Aorta (tissue), 5 donors: Measurements from ENCODE around the gene ZNF519. TPM values are rescaled to one million over a fixed set of nuclear protein-coding genes. Genes with fewer than 3 reads are reported as not detected.
A peak's percentile ranks its signal among the peaks of the same experiment; 100 is the strongest.
"Not testable (repeated sequence)": the region's sequence is repeated elsewhere in the genome, so short reads cannot be mapped to it uniquely, and the experiment has no call there.

ENCODE experiments used
- ATAC-seq: fragments of 200-7000 bp; cut with Tn5 transposase; one replicate; pipeline ENCODE4 v1.9.1; 2022; ENCODE audit warnings: moderate library complexity; ENCODE audit not compliant: low FRiP score
- DNase-seq, 2 donors: peaks; one replicate each; pipeline ENCODE4 v3.0.0-alpha.2; 2020
- H3K27ac ChIP-seq, 2 donors: one replicate each; pipeline ENCODE4 v1.5.1; 2013; ENCODE audit warnings: low read length in 2 of 2, mild to moderate bottlenecking in 2 of 2, moderate library complexity in 2 of 2, control low read depth in 1 of 2, inconsistent platforms in 1 of 2, low read depth in 1 of 2
- H3K27me3 ChIP-seq, 2 donors: one replicate each; pipeline ENCODE4 v1.6.1; 2013; ENCODE audit warnings: control low read depth in 1 of 2, low read length in 1 of 2, mild to moderate bottlenecking in 1 of 2, moderate library complexity in 1 of 2; ENCODE audit not compliant: insufficient read depth in 2 of 2, control insufficient read depth in 1 of 2
- H3K36me3 ChIP-seq, 2 donors: one replicate each; pipeline ENCODE4 v1.6.1; 2013; ENCODE audit warnings: control low read depth in 1 of 2, low read length in 1 of 2, mild to moderate bottlenecking in 1 of 2; ENCODE audit not compliant: insufficient read depth in 2 of 2, control insufficient read depth in 1 of 2
- H3K4me1 ChIP-seq, 2 donors: one replicate each; pipeline ENCODE4 v1.6.1; 2013; ENCODE audit warnings: low read length in 2 of 2, control low read depth in 1 of 2, mild to moderate bottlenecking in 1 of 2, moderate library complexity in 1 of 2; ENCODE audit not compliant: insufficient read depth in 2 of 2, control insufficient read depth in 1 of 2
- H3K4me3 ChIP-seq, 2 donors: one replicate each; pipeline ENCODE4 v1.5.1; 2013; ENCODE audit warnings: low read length in 2 of 2, control low read depth in 1 of 2, mild to moderate bottlenecking in 1 of 2
- H3K9me3 ChIP-seq: one replicate; pipeline ENCODE4 v1.6.1; 2013; ENCODE audit warnings: mild to moderate bottlenecking, low read length; ENCODE audit not compliant: control insufficient read depth
- WGBS, 2 donors: extraction: QIAGEN DNeasy Blood & Tissue Kit; methylation state at CpG; one replicate each; pipeline ENCODE4 v1.1.7; 2013; 5-methylcytosine and 5-hydroxymethylcytosine counted together
- intact Hi-C, 2 donors: fragments of 100-400 bp; cut with DNase I; formaldehyde crosslinking; loops; one replicate each; pipeline versions ENCODE4 v1.14.2 to v1.15.0; 2022
- polyA plus RNA-seq, 2 donors: library from polyadenylated mRNA; stranded (reverse); fragments of 200-250 nt; gene quantifications; one replicate each; pipeline ENCODE4 v1.2.3, GENCODE V29; 2013
- total RNA-seq, 2 donors: library from RNA; stranded (reverse); fragmentation: NEBNext Ultra II Directional; extraction: Animal tissue kit (Norgen Biotek cat#: 25700); gene quantifications; one replicate each; pipeline ENCODE4 v1.2.1, GENCODE V29; 2021
- donor health status: healthy with polysubstance abuse.
- donor health status: Bipolar disorder and iron deficiency.
- donor health status: DM: no; HTN: no; CAD: no.
- donor health status: DM: no; HTN: no; CAD: no.
- donor health status: DM: yes; HTN: yes; CAD: no.

Gene ZNF519
- total and polyA plus RNA-seq, 4 donors, result 2.6 to 10.0 (median 4.8) TPM

- H3K9me3 ChIP-seq, DNase-seq, intact Hi-C loops, H3K4me1 ChIP-seq, H3K27ac ChIP-seq, H3K27me3 ChIP-seq, H3K4me3 ChIP-seq, H3K36me3 ChIP-seq: not testable (repeated sequence)
- WGBS, 2 donors, result 86 to 95% methylated on average over 9 to 11 of the region's 11 CpGs
- peak; percentile 8 for ATAC-seq
These were observed 41.1 kb upstream of the ZNF519 start for GRCh38 chr18:14173116-14173951.

GRCh38 chr18:14172142-14173115 is 40.2 kb upstream of the ZNF519 start:
- H3K4me3 ChIP-seq, H3K36me3 ChIP-seq, H3K4me1 ChIP-seq, DNase-seq, H3K27me3 ChIP-seq, H3K27ac ChIP-seq, H3K9me3 ChIP-seq, intact Hi-C loops: not testable (repeated sequence)
- WGBS, 2 donors, result 90 to 97% methylated on average over 5 to 6 of the region's 6 CpGs
- ATAC-seq, result peak; percentile 4

DNA sequence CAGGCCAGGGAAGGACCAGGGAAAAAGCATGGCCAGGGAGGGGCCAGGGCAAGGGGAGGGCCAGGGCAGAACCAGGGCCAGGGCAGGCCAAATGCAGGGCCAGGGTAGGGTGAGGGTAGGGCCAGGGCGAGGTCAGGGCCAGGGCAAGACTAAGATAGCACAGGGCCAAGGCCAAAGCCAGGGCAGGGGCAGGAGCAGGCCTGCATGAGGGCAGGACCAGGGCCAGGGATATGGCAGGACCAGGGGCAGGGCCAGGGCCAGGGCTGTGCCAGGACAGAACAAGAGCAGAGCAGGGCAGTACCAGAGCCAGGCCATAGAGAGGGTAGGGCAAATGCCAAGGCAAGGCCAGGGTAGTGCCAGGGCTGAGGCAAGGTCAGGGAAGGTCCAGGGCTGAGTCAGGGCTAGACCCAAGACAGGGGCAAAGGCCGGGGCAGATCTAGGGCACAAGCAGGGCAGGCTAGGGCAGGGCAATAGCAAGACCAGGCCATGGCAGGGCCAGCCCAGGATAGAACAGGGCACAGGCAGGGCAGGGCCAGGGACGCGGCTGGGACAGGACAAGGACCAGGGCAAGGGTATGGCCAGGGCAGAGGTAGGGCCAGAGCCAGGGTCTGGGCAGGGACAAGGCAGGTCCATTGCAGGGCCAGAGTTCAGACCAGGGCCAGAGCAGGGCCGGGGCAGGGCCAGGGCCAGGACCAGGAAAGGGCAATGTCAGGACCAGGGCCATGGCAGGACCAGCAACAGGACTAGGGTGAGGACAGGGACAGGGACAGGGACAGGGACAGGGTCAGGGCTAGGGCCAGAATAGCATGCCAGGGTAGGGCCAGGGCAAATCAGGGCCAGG is 39.3 kb upstream of the ZNF519 start:
- ATAC-seq, H3K36me3 ChIP-seq, H3K27ac ChIP-seq, intact Hi-C loops, H3K4me3 ChIP-seq, H3K9me3 ChIP-seq, H3K4me1 ChIP-seq, DNase-seq, H3K27me3 ChIP-seq: not testable (repeated sequence)
- 84 to 92% methylated on average over 5 of the region's 5 CpGs for WGBS, 2 donors

GRCh38 chr18:14170367-14171036 is 38.3 kb upstream of the ZNF519 start:
- WGBS, 2 donors, result 82 to 84% methylated on average over 6 of the region's 6 CpGs
- H3K27ac ChIP-seq, intact Hi-C loops, H3K36me3 ChIP-seq, H3K27me3 ChIP-seq, H3K4me1 ChIP-seq, H3K9me3 ChIP-seq, H3K4me3 ChIP-seq: not testable (repeated sequence)
- ATAC-seq (peak; percentile 57), DNase-seq (peak in 1 of 2 donors; percentile 50)

GRCh38 chr18:14162915-14163314 is 30.7 kb upstream of the ZNF519 start:
- H3K4me1 ChIP-seq, intact Hi-C loops, H3K9me3 ChIP-seq, H3K27ac ChIP-seq, ATAC-seq, H3K27me3 ChIP-seq, H3K36me3 ChIP-seq, H3K4me3 ChIP-seq: not testable (repeated sequence)
- WGBS, 2 donors, result 64% methylated on average over 8 of the region's 8 CpGs
- DNase-seq, result peak; percentile 8 to 28

DNA sequence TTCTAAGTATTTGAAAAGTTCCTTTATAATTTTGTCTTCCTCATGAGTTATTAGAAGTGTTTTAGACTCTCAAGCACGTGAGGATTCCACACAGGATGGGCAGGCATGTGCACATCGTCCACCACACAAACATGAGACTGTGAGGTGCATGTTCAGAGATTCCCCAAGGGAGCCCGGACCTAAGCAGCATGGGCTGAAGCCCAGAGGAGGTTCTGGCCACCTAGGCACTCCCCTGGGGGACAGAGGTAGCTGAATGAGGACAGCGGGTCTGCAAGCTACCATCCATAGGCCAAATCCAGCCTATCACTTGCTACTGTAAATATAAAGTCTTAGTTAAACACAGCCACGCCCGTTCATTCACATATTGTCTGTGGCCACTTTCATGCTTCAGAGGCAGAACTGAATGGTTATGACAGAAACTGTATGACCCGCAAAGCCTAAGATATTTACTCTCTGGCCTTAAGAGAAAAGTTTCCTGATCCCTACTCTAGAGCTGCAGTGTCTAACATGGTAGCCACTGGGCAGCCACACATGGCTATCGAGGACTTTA is 19.4 kb upstream of the ZNF519 start:
- WGBS, 2 donors, result 70 to 76% methylated on average over 6 to 8 of the region's 8 CpGs
- H3K9me3 ChIP-seq, H3K36me3 ChIP-seq, H3K4me3 ChIP-seq, H3K27ac ChIP-seq, ATAC-seq, H3K4me1 ChIP-seq, intact Hi-C loops, H3K27me3 ChIP-seq: not testable (repeated sequence)
- peak; percentile 15 to 33 for DNase-seq

DNA sequence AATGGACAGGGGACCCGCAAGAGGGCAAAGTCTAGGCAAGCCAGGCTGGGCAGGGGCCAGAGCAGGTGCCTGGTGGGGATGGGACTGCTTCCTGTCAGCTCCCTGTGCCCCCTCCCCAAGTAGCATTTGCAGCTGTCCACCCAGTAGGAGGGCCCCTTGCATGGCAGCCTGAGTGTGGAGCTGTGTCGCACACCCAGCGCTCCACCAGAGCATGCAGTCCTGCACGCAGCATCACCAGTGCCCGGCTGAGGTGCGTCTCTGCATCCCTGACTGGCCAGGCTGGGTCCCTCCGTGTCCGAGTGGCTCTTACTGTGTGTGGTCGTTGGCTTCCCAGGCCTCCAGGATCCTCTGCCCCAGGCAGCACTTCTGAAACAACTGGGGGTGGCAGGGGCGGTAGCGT is 18.5 kb upstream of the ZNF519 start:
- H3K27me3 ChIP-seq, H3K9me3 ChIP-seq, DNase-seq, H3K27ac ChIP-seq, H3K4me3 ChIP-seq, H3K4me1 ChIP-seq, intact Hi-C loops, H3K36me3 ChIP-seq, ATAC-seq: not testable (repeated sequence)
- WGBS, 2 donors, result 85 to 90% methylated on average over 10 to 11 of the region's 11 CpGs
